ENCODE measurements around the gene PTPRD. TPM values are rescaled to one million over a fixed set of nuclear protein-coding genes. Genes with fewer than 3 reads are reported as not detected.

Gene PTPRD
- total RNA-seq, 1 experiment from 2014 or later = 32.5 TPM

DNA sequence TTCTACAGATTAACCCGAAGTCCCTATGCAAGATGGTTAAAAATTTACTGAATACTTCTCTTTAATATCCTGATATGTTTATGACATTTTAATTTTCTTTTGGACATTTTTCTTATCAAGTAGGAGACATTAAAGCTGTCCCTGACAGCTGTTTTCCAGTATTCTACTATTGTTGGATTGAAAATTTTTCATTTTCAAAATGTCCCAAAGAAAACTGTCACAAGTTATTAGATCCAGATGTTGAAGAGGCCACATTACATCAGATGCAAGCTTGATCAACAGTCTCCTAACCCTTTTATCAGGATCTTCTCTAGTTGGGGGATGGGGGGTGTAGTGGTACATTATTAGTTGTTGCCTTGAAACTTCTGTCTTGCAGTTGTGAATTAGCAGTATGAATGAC, 1410.5 kb downstream of the PTPRD start:
- H3K9ac ChIP-seq (ENCODE audit: extremely low read depth, insufficient read length, low read length) = no peak overlapping the region
- H4K91ac ChIP-seq (ENCODE audit: insufficient read length, low read depth, low read length) = no peak overlapping the region
- no peak overlapping the region for H2AK5ac ChIP-seq (ENCODE audit: insufficient read length, low read length)
- no peaks in the 10 kb centered on the region for H4K20me1 ChIP-seq (ENCODE audit: control insufficient read depth, insufficient read depth, insufficient read length)
- no peaks in the 10 kb centered on the region; the same call in 1 of the 2 replicates for H3K4me1 ChIP-seq (ENCODE audit: insufficient read depth, low read length)
- H2AFZ ChIP-seq (ENCODE audit: low read length) = no peak overlapping the region
- H3K23ac ChIP-seq (ENCODE audit: insufficient read length, low read depth, low read length) = no peak overlapping the region
- Mint-ChIP-seq H3K4me3 (no peak overlapping the region), H3K36me3 (ENCODE audit: insufficient read depth in 1 of 3, low read depth in 3 of 3) (no peaks in the 10 kb centered on the region), H3K4me1 (peaks cover 5 to 6% of the 10 kb centered on the region in 2 experiments), H3K9me3 (no peaks in the 10 kb centered on the region), H3K27ac (no peak overlapping the region), H3K27me3 (ENCODE audit: low read depth) (no peaks in the 10 kb centered on the region)
- H3K27ac ChIP-seq (ENCODE audit: insufficient read length, low read depth, low read length) = no peak overlapping the region
- H3K18ac ChIP-seq (ENCODE audit: insufficient read length, low read depth, low read length) = no peak overlapping the region
- H4K8ac ChIP-seq (replicated peaks; ENCODE audit: insufficient read length, low read depth, low read length) = no peak overlapping the region
- no peaks in the 10 kb centered on the region for H3K9me3 ChIP-seq (ENCODE audit: control insufficient read depth, low read depth, low read length)
- H3K4ac ChIP-seq (ENCODE audit: low read depth, low read length) = no peak overlapping the region
- H3K14ac ChIP-seq (ENCODE audit: insufficient read depth, low read length) = no peak overlapping the region
- DNase-seq = no peak
- no peak overlapping the region for H2BK20ac ChIP-seq (ENCODE audit: low read depth, low read length, poor library complexity, severe bottlenecking)
- no peak overlapping the region for H2BK5ac ChIP-seq (ENCODE audit: insufficient read length, low read length)
- no peak overlapping the region for H4K5ac ChIP-seq (ENCODE audit: insufficient read length, low read depth, low read length)
- H2BK15ac ChIP-seq (ENCODE audit: low read depth, low read length) = no peak overlapping the region
- WGBS (ENCODE audit: extremely low coverage, insufficient read length, low lambda C conversion rate) = no CpG with 5 or more reads among the region's 1 CpG
- no peaks in the 10 kb centered on the region for H3K23me2 ChIP-seq (ENCODE audit: insufficient read length, low read depth, low read length, poor library complexity, severe bottlenecking)
- no peaks in the 10 kb centered on the region for H3K27me3 ChIP-seq (ENCODE audit: insufficient read depth, low read length)
- H2BK12ac ChIP-seq (ENCODE audit: insufficient read length, low read depth, low read length) = no peak overlapping the region
- no peaks in the 10 kb centered on the region for H3K79me1 ChIP-seq (ENCODE audit: insufficient read depth, low read depth, low read length, poor library complexity, severe bottlenecking)
- no peak overlapping the region for H2BK120ac ChIP-seq (ENCODE audit: low read depth, low read length, poor library complexity, severe bottlenecking)
- no peak overlapping the region for H3K56ac ChIP-seq (ENCODE audit: insufficient read length, low read depth, low read length)
- TF ChIP-seq, protein P1, sequence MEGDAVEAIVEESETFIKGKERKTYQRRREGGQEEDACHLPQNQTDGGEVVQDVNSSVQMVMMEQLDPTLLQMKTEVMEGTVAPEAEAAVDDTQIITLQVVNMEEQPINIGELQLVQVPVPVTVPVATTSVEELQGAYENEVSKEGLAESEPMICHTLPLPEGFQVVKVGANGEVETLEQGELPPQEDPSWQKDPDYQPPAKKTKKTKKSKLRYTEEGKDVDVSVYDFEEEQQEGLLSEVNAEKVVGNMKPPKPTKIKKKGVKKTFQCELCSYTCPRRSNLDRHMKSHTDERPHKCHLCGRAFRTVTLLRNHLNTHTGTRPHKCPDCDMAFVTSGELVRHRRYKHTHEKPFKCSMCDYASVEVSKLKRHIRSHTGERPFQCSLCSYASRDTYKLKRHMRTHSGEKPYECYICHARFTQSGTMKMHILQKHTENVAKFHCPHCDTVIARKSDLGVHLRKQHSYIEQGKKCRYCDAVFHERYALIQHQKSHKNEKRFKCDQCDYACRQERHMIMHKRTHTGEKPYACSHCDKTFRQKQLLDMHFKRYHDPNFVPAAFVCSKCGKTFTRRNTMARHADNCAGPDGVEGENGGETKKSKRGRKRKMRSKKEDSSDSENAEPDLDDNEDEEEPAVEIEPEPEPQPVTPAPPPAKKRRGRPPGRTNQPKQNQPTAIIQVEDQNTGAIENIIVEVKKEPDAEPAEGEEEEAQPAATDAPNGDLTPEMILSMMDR (conservative IDR thresholded peaks at IDR 0.05) = no peak
- no peak overlapping the region for H3K4me2 ChIP-seq (ENCODE audit: insufficient read depth, insufficient read length, low read length)
- H3T11ph ChIP-seq (ENCODE audit: low read length) = no peak overlapping the region
- no peaks in the 10 kb centered on the region for H3K79me2 ChIP-seq (ENCODE audit: insufficient read depth, low read length)

Measured in H9 (cell line).